ENCODE measurements around the gene LRRC39. TPM values are rescaled to one million over a fixed set of nuclear protein-coding genes. Genes with fewer than 3 reads are reported as not detected.

LRRC39 gene
- total RNA-seq, 1 donor from 2014 or later = 0.63 TPM

DNA sequence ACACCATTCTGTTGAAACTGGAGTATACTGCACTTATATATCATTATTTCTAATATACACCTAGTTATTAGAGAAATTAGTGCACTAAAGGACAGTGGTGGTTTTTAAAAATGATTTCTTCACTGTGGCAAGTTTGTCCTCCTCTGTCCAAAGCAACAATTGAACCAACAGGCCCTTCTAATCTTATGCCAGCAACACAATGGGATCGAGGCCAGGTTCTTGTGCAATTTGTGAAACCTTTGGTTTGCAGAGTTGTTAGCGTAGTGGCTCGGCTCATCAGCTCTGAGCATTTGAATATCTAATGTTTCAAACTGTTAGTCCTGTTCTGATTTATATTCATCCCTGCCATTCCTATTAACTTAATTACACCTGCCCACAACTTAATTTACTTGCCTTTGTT lies 9.9 kb upstream of the LRRC39 start:
- Mint-ChIP-seq H3K9me3 (no peaks in the 10 kb centered on the region), H3K4me1 (ENCODE audit: unreplicated experiment) (no peaks in the 10 kb centered on the region), H3K4me3 (no peak overlapping the region), H3K27me3 (no peaks in the 10 kb centered on the region), H3K36me3 (peaks cover 4% of the 10 kb centered on the region), H3K27ac (no peak overlapping the region)
- DNase-seq (ENCODE audit: extremely low spot score, unreplicated experiment) = no peak
- TF ChIP-seq, protein P1, sequence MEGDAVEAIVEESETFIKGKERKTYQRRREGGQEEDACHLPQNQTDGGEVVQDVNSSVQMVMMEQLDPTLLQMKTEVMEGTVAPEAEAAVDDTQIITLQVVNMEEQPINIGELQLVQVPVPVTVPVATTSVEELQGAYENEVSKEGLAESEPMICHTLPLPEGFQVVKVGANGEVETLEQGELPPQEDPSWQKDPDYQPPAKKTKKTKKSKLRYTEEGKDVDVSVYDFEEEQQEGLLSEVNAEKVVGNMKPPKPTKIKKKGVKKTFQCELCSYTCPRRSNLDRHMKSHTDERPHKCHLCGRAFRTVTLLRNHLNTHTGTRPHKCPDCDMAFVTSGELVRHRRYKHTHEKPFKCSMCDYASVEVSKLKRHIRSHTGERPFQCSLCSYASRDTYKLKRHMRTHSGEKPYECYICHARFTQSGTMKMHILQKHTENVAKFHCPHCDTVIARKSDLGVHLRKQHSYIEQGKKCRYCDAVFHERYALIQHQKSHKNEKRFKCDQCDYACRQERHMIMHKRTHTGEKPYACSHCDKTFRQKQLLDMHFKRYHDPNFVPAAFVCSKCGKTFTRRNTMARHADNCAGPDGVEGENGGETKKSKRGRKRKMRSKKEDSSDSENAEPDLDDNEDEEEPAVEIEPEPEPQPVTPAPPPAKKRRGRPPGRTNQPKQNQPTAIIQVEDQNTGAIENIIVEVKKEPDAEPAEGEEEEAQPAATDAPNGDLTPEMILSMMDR (conservative IDR thresholded peaks at IDR 0.05) = no peak

DNA sequence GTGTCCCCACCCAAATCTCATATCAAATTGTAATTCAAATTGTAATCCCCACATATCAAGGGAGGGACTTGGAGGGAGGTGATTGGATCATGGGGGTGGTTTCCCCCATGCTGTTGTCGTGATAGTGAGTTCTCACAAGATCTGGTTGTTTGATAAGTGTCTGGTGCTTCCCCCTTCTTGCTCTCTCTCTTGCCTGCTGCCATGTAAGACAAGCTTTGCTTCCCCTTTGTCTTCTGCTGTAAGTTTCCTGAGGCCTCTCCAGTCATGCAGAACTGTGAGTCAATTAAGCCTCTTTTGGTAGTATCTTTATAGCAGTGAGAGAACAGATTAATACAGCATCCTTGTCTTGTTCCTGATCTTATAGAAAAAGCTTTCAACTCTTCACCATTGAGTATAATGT lies 6.5 kb upstream of the LRRC39 start:
- no peak for DNase-seq (ENCODE audit: extremely low spot score, unreplicated experiment)
- TF ChIP-seq, protein P1 (conservative IDR thresholded peaks at IDR 0.05) = no peak
- H3K4me1 Mint-ChIP-seq (ENCODE audit: unreplicated experiment) = no peaks in the 10 kb centered on the region
- H3K36me3 Mint-ChIP-seq = no peaks in the 10 kb centered on the region
- peaks cover 3% of the 10 kb centered on the region for H3K9me3 Mint-ChIP-seq
- no peaks in the 10 kb centered on the region for H3K27me3 Mint-ChIP-seq
- no peak overlapping the region for H3K27ac Mint-ChIP-seq
- H3K4me3 Mint-ChIP-seq = no peak overlapping the region

- DNase-seq (ENCODE audit: extremely low spot score, unreplicated experiment) = no peak
- peaks cover 3% of the 10 kb centered on the region for H3K9me3 Mint-ChIP-seq
- no peak overlapping the region for H3K4me3 Mint-ChIP-seq
- H3K36me3 Mint-ChIP-seq = no peaks in the 10 kb centered on the region
- no peak overlapping the region for H3K27ac Mint-ChIP-seq
- H3K27me3 Mint-ChIP-seq = no peaks in the 10 kb centered on the region
- TF ChIP-seq, protein P1 (conservative IDR thresholded peaks at IDR 0.05) = no peak
- no peaks in the 10 kb centered on the region for H3K4me1 Mint-ChIP-seq (ENCODE audit: unreplicated experiment)
These were observed 5.3 kb upstream of the LRRC39 start for GRCh38 chr1:100183370-100183769.

DNA sequence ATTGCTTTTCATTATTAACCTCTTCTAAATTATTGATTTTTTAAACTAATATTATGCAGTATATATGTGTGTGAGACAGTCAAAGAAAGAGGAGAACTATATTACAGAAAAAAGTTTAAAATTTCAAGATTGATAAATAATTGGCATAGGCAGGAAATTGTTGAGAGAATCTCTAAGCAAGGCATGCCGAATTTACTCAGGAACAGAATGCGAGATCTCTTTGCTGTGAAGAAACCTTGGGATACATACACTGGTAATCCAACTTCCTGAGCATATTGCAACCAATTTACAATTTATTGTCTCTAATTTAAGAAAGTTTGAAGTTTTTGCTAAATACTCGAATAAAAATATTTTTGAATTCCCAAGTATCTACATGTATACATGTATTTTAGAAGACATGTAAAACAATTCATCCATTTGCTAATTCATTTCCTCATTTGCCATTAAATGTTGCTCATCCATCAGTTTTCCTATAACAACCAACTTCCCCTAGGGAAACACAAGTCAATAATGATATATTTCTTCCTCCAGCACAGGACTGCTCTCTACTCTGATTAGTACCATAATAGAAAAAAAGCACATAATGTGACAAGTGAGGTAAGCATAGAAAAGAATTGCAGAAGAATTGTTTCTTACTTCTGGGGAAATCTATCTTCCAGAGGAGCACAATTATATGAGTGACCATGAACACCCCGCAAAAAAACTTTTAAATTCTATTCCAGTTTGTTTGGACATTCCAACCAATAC lies 588 bp downstream of the LRRC39 start:
- Mint-ChIP-seq H3K4me1 (ENCODE audit: unreplicated experiment) (no peaks in the 10 kb centered on the region), H3K36me3 (no peaks in the 10 kb centered on the region), H3K4me3 (no peak overlapping the region), H3K9me3 (peaks cover 3% of the 10 kb centered on the region), H3K27me3 (no peaks in the 10 kb centered on the region), H3K27ac (no peak overlapping the region)
- DNase-seq (ENCODE audit: extremely low spot score, unreplicated experiment) = no peak
- TF ChIP-seq, protein P1 (conservative IDR thresholded peaks at IDR 0.05) = no peak

DNA sequence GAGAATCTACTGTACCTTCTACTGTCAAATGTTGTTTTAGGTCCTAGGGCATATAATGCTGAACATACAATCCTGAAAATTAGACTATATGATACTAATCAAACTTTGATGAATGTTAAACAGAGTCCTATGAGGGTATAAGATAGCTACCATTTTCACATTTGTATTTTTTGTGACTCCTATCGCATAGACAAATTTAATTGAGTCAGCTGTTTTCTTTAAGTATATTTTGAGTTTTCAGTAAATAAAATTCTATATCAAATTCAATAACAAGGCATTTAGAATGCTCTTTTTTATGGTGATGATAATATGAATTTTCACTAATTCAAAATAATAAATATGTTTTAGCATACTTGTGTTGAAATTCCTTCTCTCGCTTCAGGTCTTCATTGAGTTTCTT lies 10.0 kb downstream of the LRRC39 start:
- Mint-ChIP-seq H3K4me3 (no peak overlapping the region), H3K27me3 (no peaks in the 10 kb centered on the region), H3K27ac (no peak overlapping the region), H3K9me3 (no peaks in the 10 kb centered on the region), H3K4me1 (ENCODE audit: unreplicated experiment) (peaks cover 4% of the 10 kb centered on the region), H3K36me3 (no peaks in the 10 kb centered on the region)
- TF ChIP-seq, protein P1 (conservative IDR thresholded peaks at IDR 0.05) = no peak
- DNase-seq (ENCODE audit: extremely low spot score, unreplicated experiment) = no peak
